ENCODE measurements around the gene TFPT.

DNA sequence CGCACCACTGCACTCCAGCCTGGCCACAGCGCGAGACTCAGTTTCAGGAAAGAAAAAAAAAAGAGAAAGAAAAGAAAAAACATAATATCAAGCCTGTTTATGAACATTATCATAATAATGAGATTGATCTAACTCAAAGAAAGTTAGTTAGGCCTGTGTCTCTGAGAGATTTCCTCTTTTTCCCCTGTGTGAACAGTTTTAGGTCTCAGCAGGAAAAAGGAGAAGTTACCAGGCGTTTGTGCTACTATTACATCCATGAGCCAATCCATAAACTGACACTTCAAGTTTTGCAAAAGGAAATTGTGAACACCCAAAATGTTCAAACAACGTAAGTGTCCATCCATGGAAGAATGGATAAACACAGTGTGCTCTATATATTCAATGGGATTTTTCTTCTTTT, 38.1 kb downstream of the TFPT start:
- TF ChIP-seq, protein P1, sequence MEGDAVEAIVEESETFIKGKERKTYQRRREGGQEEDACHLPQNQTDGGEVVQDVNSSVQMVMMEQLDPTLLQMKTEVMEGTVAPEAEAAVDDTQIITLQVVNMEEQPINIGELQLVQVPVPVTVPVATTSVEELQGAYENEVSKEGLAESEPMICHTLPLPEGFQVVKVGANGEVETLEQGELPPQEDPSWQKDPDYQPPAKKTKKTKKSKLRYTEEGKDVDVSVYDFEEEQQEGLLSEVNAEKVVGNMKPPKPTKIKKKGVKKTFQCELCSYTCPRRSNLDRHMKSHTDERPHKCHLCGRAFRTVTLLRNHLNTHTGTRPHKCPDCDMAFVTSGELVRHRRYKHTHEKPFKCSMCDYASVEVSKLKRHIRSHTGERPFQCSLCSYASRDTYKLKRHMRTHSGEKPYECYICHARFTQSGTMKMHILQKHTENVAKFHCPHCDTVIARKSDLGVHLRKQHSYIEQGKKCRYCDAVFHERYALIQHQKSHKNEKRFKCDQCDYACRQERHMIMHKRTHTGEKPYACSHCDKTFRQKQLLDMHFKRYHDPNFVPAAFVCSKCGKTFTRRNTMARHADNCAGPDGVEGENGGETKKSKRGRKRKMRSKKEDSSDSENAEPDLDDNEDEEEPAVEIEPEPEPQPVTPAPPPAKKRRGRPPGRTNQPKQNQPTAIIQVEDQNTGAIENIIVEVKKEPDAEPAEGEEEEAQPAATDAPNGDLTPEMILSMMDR (IDR thresholded peaks at IDR 0.05) = no peak
- no peak for TF ChIP-seq POLR2A (IDR thresholded peaks at IDR 0.05)

All from uterus (tissue), 2 donors.